Superior temporal gyrus (tissue), 1 donor: ENCODE results near the gene SPECC1L.

Source experiments
- DNase-seq: peaks from one replicate; pipeline ENCODE4 v3.0.0-alpha.2; 2016; ENCODE audit errors: extremely low spot score

SPECC1L gene

GRCh38 chr22:24427500-24428164, 157.0 kb downstream of the SPECC1L start, which contains the start of gene ADORA2A:
ADORA2A (plus strand) TSS chr22:24427599; CDS start chr22:24433405, 5,806 bp downstream.
- no peak for DNase-seq

GRCh38 chr22:24428751-24429410, 158.2 kb downstream of the SPECC1L start:
- no peak for DNase-seq

- no peak for DNase-seq
These were observed 159.1 kb downstream of the SPECC1L start for GRCh38 chr22:24429411-24430365.

GRCh38 chr22:24430431-24431308, 160.0 kb downstream of the SPECC1L start:
- DNase-seq: no peak

GRCh38 chr22:24431309-24432034, 160.8 kb downstream of the SPECC1L start:
- no peak for DNase-seq

GRCh38 chr22:24432059-24432853, 161.6 kb downstream of the SPECC1L start:
- no peak for DNase-seq

- DNase-seq: no peak
These were observed 162.6 kb downstream of the SPECC1L start for GRCh38 chr22:24433001-24433827.

GRCh38 chr22:24433828-24434470, 163.3 kb downstream of the SPECC1L start:
- no peak for DNase-seq

GRCh38 chr22:24434471-24435322, 164.1 kb downstream of the SPECC1L start:
- no peak for DNase-seq

- no peak for DNase-seq
These were observed 164.7 kb downstream of the SPECC1L start for GRCh38 chr22:24435323-24435645.

GRCh38 chr22:24435861-24436371, 165.3 kb downstream of the SPECC1L start:
- no peak for DNase-seq

GRCh38 chr22:24436553-24436952, 165.9 kb downstream of the SPECC1L start:
- DNase-seq: no peak

GRCh38 chr22:24437091-24437490, 166.5 kb downstream of the SPECC1L start:
- no peak for DNase-seq

GRCh38 chr22:24437741-24438328, 167.2 kb downstream of the SPECC1L start:
- no peak for DNase-seq

- DNase-seq: no peak
These were observed 169.7 kb downstream of the SPECC1L start for GRCh38 chr22:24440270-24440717.

GRCh38 chr22:24440718-24441405, 170.2 kb downstream of the SPECC1L start:
- DNase-seq: no peak
